NCI-H2029 (cell line): ENCODE results near the gene TRIM38.
A peak's percentile ranks its signal among the peaks of the same experiment; 100 is the strongest.
"Not testable (repeated sequence)": the region's sequence is repeated elsewhere in the genome, so short reads cannot be mapped to it uniquely, and the experiment has no call there.

Experiments
- DNase-seq: peaks from one replicate; lab custom pipeline; 2025; lab: John Stamatoyannopoulos, UW

Gene TRIM38

GRCh38 chr6:25962149-25963127 lies at the start of gene TRIM38:
TSS of gene TRIM38 (plus strand) at chr6:25962802. CDS start at chr6:25966523, 3,721 bp downstream.
- DNase-seq, result peak; percentile 52

- no peak for DNase-seq
These were observed 48.9 kb upstream of the TRIM38 start for GRCh38 chr6:25913741-25914140.

GRCh38 chr6:25916330-25916729 lies 46.3 kb upstream of the TRIM38 start:
- no peak for DNase-seq

DNA sequence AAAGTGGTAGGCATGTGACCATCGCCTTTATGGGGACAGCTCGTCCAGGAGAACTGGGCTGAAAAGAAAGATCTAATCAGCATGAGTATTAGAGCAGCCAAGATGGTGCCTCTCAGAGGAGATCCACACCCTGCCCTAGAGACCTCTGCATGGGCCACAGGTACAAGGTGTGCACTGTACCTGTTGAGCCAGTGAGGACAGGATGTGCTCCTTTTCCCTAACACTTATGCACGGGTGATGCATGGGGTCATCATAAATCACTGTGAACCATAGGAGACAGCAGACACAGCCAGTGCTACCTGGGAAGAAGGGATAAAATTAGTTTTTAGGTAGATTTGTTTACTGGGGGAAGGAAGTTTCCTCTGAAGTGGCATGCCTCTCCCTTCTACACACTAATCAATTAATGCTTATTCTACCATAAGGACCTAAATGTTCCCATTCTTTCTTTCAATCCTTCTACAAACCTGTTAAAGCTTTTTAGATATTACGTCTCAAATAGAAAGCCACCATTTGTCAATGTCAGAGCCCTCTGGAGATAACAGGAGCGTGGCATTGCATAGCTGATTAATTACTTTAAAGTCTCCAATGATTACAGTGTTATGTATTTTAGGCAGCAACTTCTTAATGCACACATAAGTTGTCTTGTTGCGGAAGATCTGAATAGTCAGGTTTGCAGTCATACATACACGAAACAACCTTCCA lies 45.7 kb upstream of the TRIM38 start:
- no peak for DNase-seq

DNA sequence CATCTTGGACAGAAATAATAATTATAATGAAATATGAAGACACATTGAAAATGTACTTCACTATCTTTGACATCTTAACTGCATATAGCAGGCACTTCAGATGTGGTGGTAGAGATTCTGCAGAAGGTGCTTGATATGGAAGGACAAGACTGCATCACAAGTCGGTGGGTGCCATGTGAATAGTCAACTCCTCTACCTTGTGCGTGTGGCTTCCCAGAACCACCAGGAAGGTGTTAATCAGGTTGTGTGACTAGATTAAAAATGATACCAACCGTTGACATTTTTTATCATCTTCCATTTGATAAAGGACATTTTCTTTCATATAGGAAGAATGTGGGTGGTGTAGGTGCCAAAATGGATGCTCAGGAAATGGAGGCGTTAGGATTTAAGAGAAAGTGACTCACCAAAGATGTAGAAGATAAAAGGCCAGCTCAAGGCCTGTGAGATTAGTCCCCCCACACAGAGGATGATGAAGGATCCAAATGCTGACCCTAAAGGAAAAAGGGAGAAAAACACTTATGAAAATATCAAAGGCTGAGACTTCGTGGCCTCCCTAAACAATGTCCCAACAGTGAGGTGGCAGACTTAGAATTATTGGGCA lies 44.4 kb upstream of the TRIM38 start:
- DNase-seq, result no peak

GRCh38 chr6:25919657-25920056 lies 42.9 kb upstream of the TRIM38 start:
- DNase-seq, result no peak

DNA sequence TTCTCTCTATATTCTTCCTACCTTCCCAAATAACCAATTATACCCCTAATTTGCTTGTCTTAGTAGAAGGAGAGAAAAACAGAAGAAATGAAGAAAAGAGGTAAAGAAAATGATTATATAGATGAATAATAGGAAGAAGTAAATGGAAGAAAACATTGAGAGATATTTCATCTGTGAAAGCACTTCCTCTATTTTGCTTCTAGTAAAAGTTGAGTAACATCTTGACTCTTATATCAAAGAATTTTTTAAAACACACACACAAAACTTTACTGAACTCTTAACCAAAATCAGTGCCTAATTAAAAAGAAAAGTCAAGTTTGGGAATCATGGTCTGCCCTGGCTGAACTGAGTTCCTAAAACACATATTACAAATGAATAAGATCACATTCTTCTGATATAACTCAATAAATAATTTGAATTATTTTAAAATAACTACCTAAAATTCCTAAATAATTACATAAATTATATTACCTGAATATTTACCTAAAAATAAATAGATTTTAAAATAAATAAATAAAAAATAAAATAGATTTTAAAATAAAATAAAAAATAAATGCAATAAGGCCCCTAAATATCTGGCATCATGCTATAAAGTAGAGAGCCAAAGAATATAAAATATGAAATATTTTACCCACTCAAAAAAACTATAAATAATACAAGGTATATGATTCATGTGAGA lies 40.9 kb upstream of the TRIM38 start:
- DNase-seq, result no peak

GRCh38 chr6:25922301-25922700 lies 40.3 kb upstream of the TRIM38 start:
- DNase-seq, result no peak

DNA sequence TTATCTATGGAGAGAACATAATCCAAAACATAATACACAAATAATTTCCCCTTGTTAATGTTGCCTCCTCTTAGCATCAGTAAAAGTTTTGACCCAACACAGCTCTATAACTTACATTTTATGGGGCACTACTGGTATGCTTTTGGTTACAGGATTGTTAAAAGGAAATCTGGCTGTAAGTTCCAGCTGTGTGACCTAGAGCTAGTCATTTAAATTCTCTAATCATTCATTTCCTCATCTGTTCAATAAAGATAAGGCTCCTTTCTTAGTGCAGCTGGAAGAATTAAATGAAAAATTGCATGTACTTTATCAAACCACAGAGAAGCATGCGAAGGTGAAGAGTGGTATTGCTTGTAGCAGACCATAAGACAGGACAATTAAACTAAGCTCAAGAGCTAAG lies 36.7 kb upstream of the TRIM38 start:
- no peak for DNase-seq

DNA sequence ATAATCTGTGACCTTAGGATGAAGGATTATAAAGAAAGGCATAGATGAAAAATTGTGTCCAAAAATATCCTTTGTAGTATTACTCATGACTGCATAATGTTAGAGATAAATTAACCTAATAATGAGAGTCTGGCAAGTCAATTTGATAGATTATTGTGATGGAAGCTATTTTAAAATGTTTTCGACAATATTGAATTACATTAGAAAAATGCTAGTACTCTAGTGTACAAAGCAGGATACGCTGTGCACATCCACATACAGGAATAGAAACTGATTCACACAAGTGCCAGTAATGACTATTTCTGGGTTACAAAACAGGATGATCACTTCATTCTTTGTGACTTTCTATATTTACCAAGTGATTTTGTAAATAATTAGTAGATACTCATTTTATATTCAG lies 35.4 kb upstream of the TRIM38 start:
- no peak for DNase-seq

DNA sequence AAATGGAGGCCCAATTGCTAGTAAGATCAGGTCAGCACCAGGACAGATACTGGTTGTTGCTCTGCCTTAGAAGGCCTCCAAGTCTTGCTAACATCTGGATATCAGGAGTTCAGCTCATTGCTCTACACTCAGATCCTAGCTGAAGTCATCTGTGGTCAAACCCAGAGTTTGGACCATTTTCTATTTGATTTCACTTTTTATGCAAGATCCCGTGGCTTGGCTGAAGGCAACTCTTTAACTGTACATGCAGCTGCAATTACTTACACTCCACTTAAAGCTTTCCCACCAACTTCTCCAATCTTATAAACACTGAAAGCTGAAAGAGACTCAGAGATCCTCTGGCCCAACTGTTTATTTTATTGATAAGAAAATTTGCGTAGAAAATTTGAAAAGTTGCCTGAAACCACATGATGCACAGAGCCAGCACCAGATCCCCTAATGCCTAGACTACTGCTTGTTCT lies 34.8 kb upstream of the TRIM38 start:
- no peak for DNase-seq

DNA sequence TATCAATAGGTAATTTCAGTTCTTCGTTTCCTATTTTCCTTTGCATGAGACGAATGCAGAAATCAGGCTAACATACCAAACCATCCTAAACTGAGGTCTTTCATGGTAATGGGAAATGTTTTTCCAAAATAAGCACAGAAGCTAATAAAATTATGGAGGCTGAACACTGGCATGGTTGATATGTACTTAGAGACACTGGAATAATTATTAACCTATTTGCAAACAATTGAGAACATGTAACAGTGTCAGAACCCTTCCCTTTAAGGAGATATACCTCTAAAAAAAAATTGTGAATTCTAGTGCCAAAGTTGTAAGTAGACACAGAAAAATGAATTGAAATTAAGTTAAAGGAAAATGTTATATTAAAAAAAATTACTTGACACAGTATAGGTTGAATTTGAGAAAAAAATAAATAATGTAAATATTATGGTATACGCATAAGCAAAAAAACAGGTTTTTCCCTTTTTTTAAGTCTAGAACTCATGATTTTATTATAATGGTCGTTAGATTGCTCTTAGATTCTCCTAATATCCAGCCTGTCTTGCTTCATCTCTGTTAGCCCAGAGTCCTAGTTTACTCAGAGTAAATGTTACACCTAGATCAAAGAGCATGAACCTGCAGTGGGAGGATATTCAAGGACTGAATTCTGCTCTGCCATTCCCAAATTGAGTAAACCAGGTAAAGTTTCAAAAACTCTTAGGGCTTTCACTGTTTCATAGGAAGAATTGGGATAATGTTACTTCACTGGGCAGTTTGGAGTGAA lies 33.9 kb upstream of the TRIM38 start:
- no peak for DNase-seq

GRCh38 chr6:25929785-25930184 lies 32.8 kb upstream of the TRIM38 start:
- DNase-seq, result not testable (repeated sequence)

- no peak for DNase-seq
These were observed 31.8 kb upstream of the TRIM38 start, which contains the start of gene SLC17A2 for GRCh38 chr6:25930532-25931410. TSS of gene SLC17A2 (minus strand) at chr6:25930691. CDS start at chr6:25925796, 4,895 bp downstream.

GRCh38 chr6:25931411-25931709 lies 31.2 kb upstream of the TRIM38 start:
- DNase-seq, result no peak

- DNase-seq, result no peak
These were observed 28.4 kb upstream of the TRIM38 start for GRCh38 chr6:25934156-25934555.

GRCh38 chr6:25934735-25935313 lies 27.8 kb upstream of the TRIM38 start:
- no peak for DNase-seq

GRCh38 chr6:25935953-25936352 lies 26.6 kb upstream of the TRIM38 start:
- no peak for DNase-seq

DNA sequence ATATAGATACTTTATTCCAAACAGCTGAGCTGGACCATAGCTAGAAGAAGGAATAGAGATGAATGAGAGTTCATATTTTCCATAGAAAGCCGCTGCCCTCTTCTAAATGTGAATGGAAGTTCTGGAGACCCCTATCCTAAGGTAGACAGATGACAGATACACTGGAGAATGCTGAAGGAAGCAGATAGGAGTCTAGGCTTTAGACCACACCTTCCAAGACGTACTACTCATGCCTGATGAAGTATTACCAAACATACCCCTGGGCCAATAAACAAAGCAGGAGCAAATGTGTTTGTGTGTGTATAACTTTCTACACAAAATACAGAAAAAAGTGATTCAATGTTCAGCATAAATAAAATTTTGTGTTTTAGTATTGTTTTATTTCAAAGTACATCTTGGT lies 23.0 kb upstream of the TRIM38 start:
- DNase-seq, result no peak

- DNase-seq, result peak; percentile 9
These were observed 19.9 kb upstream of the TRIM38 start for GRCh38 chr6:25942561-25943147.
